Measurements from ENCODE around the gene MPEG1. TPM values are rescaled to one million over a fixed set of nuclear protein-coding genes. Genes with fewer than 3 reads are reported as not detected.

Gene MPEG1
- total RNA-seq, 4 donors from 2014 or later, result 1.0 to 15.1 (median 5.7) TPM

DNA sequence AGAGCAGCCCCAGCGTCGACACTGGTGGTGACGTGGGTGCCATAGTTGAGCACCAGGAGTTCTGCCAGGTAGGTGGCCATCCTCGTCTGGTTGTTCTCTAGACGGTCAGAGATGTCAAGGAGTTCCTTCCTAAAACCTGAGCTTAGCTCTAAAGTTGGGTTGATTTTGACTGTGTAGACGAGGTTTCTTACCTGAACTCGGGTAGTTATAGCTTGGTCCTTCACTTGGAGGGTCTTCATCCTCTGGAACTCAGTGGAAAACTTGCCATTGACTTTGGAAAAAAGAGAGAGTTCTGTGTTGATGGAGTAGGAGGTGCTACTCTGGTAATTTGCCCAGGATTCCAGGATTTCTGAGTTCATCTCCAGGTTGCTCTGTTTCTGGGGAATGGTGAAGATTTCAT is 505 bp downstream of the MPEG1 start:
- Histone ChIP-seq H3K9me3 (no peaks in the 10 kb centered on the region), H3K36me3 (no peaks in the 10 kb centered on the region), H3K4me3 (no peak overlapping the region), H3K27ac (no peak overlapping the region), H3K4me1 (no peaks in the 10 kb centered on the region), H3K27me3 (no peaks in the 10 kb centered on the region)
- intact Hi-C loops (cut with DNase I; ENCODE audit: low total_unique reads), result no loop called here
- no peak for TF ChIP-seq POLR2A (IDR thresholded peaks at IDR 0.05)
- TF ChIP-seq, protein P1, sequence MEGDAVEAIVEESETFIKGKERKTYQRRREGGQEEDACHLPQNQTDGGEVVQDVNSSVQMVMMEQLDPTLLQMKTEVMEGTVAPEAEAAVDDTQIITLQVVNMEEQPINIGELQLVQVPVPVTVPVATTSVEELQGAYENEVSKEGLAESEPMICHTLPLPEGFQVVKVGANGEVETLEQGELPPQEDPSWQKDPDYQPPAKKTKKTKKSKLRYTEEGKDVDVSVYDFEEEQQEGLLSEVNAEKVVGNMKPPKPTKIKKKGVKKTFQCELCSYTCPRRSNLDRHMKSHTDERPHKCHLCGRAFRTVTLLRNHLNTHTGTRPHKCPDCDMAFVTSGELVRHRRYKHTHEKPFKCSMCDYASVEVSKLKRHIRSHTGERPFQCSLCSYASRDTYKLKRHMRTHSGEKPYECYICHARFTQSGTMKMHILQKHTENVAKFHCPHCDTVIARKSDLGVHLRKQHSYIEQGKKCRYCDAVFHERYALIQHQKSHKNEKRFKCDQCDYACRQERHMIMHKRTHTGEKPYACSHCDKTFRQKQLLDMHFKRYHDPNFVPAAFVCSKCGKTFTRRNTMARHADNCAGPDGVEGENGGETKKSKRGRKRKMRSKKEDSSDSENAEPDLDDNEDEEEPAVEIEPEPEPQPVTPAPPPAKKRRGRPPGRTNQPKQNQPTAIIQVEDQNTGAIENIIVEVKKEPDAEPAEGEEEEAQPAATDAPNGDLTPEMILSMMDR (IDR thresholded peaks at IDR 0.05), result no peak
- no peak for DNase-seq

DNA sequence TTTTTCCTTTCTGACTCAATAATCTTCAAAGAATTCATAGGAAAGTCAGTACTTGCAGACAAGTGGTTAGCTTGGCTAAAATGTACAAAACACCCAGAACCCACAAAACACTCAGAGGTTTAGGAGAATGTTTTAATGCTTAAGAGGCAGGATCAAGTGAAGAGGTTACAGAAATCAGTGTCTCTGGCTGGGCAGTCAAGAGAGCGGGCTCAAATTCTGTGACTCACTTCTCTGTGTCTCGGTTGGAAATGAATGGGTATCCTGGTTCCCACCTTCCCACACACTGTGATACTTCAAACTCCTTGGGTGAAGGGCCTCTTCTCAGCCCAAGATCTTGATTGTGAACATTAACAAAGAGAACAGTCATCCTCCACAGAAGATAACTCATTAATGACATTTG is 3.8 kb downstream of the MPEG1 start:
- no peak for DNase-seq
- Histone ChIP-seq H3K4me3 (no peak overlapping the region), H3K27me3 (no peaks in the 10 kb centered on the region), H3K4me1 (no peaks in the 10 kb centered on the region), H3K9me3 (no peaks in the 10 kb centered on the region), H3K36me3 (no peaks in the 10 kb centered on the region), H3K27ac (no peak overlapping the region)
- intact Hi-C loops (cut with DNase I; ENCODE audit: low total_unique reads), result loop anchor here (5.0 kb wide), 1 partner anchor 37 kb away; the partner anchor contains the start of gene DTX4
- no peak for TF ChIP-seq POLR2A (IDR thresholded peaks at IDR 0.05)
- TF ChIP-seq, protein P1 (IDR thresholded peaks at IDR 0.05), result no peak

DNA sequence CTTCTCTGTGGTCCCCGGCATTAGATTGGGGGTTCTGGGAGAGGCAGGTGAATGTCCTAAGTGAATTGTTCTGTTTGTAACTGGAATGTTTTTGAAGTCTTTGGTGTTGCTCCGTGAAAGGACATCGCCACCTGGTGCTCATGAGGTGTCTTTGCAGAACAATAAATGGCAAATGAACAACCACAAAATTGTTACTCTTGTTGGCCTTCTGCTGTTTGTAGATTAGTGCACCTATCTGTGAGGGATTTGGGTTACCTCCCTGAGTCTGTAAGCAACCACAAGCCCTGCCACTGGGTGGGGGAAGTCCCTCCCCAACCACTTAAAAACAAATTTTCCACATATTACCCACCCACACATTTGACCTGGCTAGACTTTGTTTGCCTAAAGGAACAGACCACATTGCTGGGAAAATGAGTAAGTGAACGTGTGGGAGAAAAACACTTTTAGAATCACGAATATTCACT is 4.7 kb downstream of the MPEG1 start:
- Histone ChIP-seq H3K36me3 (no peaks in the 10 kb centered on the region), H3K9me3 (no peaks in the 10 kb centered on the region), H3K27me3 (no peaks in the 10 kb centered on the region), H3K27ac (peak overlapping the region; percentile 22 to 57), H3K4me1 (no peaks in the 10 kb centered on the region), H3K4me3 (no peak overlapping the region)
- TF ChIP-seq, protein P1 (IDR thresholded peaks at IDR 0.05), result peak; percentile 61 to 84 (median 76)
- no peak for TF ChIP-seq POLR2A (IDR thresholded peaks at IDR 0.05)
- intact Hi-C loops (cut with DNase I; ENCODE audit: low total_unique reads), result loop anchor here (5.0 kb wide), 1 partner anchor 36 kb away; the partner anchor contains the start of gene DTX4
- peak in 1 of 2 donors; percentile 56 for DNase-seq

DNA sequence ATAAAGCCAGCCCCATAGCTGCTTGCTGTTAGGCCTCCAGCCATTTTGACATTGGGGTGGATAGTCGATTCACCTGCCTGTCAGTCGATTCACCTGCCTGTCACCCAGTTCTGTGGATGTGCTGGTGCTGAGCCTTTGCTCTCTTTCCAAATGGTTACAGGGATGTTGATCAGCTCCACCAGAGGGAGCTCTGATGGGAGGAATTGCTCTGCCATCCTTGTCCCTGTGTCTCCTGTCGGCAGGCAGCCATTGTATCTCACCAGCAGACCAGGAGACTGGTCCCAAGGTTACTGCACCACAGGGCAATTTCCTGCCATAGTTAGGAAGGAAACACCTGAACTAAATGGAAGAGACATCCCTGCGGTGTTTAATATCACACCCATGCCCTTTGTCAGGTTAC is 6.1 kb downstream of the MPEG1 start:
- Histone ChIP-seq H3K4me3 (no peak overlapping the region), H3K4me1 (no peaks in the 10 kb centered on the region), H3K36me3 (no peaks in the 10 kb centered on the region), H3K27ac (peak overlapping the region in 1 of 2 donors; percentile 57), H3K27me3 (no peaks in the 10 kb centered on the region), H3K9me3 (no peaks in the 10 kb centered on the region)
- intact Hi-C loops (cut with DNase I; ENCODE audit: low total_unique reads), result loop anchor here (5.0 kb wide), 1 partner anchor 34 kb away; the partner anchor contains the start of gene DTX4
- TF ChIP-seq, protein P1 (IDR thresholded peaks at IDR 0.05), result peak in 2 of 4 experiments; percentile 26 to 35
- no peak for TF ChIP-seq POLR2A (IDR thresholded peaks at IDR 0.05)
- DNase-seq, result no peak

DNA sequence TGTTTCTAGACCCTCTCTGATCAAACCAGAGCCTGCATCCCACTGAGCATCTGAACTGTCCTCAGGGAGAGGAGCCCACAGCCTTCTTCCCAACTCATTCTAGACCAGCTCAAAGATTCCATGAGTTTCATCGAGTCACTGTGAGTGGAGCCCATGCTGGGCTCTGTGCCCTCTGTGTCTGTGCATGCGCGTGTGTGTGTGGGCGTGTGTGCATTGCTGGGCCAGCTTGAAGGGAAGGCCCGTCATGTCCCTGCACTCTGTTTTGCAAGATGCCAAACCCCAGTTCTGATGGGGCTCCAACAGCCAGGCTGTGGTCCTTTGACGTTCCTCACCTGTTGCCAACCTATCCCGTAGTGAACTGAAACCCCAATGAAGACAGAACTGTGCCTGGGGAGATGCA is 7.1 kb downstream of the MPEG1 start:
- no peaks in the 10 kb centered on the region for H3K27me3 ChIP-seq
- H3K27ac ChIP-seq, result no peak overlapping the region
- no peak overlapping the region for H3K4me3 ChIP-seq
- no peak for TF ChIP-seq POLR2A (IDR thresholded peaks at IDR 0.05)
- TF ChIP-seq, protein P1 (IDR thresholded peaks at IDR 0.05), result no peak
- intact Hi-C loops (cut with DNase I; ENCODE audit: low total_unique reads), result loop anchor here (5.0 kb wide), 1 partner anchor 33 kb away; the partner anchor contains the start of gene DTX4
- no peaks in the 10 kb centered on the region for H3K9me3 ChIP-seq
- no peaks in the 10 kb centered on the region for H3K36me3 ChIP-seq
- no peaks in the 10 kb centered on the region for H3K4me1 ChIP-seq
- DNase-seq, result no peak

Data from uterus (tissue), 4 donors.